Astrocyte of the cerebellum (primary cell): Measurements from ENCODE around the gene EDNRB.

Experiments
- DNase-seq: peaks from one replicate; pipeline ENCODE4 v3.0.0-alpha.2; 2011; ENCODE audit warnings: low read depth
- H3K4me3 ChIP-seq: 2 replicates; pipeline ENCODE4 v1.5.1; 2011; ENCODE audit warnings: mild to moderate bottlenecking, low read depth, low read length, moderate library complexity
- in situ Hi-C: cut with HindIII; loops from 2 replicates; pipeline ENCODE4 v1.10.0; 2017; ENCODE audit warnings: low sequenced_read_pairs
- TF ChIP-seq, protein P1 (sequence below): IDR thresholded peaks from 2 replicates; pipeline ENCODE4 v1.5.1; 2012; ENCODE audit warnings: low read length, low read depth, moderate library complexity, mild to moderate bottlenecking; ENCODE audit errors: missing control alignments

EDNRB gene

DNA sequence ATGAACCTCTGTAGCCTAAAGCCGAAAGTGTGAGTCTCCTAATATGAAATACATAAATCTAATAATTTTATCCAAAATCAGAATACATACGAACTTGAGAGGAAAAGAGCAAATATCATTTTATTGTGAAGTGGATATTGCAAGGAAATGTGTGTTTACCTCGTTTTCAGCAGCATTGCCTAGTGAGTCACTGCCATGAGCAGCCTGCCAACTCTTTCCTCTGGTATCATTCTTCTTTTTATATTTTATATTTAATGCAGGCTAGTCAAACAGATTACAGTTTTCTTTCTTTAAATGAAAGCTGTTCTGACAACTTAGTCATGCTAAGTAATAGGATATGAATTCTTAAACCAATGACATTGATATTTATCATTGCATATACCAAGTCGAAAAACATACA lies 44.2 kb downstream of the EDNRB start:
- no peak overlapping the region for H3K4me3 ChIP-seq

DNA sequence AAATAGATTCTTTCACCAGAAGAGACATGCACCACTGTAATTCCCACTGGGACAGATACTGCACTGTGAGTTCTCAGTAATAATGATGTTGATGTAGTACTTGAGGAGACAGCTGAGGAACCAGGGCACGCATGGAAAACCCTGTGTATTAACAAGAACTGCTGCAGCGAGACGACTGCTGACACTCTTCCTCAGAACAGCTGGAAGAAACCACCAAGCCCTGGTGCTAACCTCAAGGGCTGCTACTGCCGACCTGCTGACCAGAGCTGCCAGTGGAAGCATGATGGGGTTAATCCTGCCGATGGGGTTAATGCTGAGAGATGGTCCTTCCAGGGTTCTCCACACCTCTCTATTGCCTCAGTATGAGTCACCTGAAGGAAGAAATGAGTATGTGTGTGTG lies 45.6 kb downstream of the EDNRB start:
- in situ Hi-C loops: no loop called here
- no peak overlapping the region for H3K4me3 ChIP-seq
- DNase-seq: no peak
- TF ChIP-seq, protein P1, sequence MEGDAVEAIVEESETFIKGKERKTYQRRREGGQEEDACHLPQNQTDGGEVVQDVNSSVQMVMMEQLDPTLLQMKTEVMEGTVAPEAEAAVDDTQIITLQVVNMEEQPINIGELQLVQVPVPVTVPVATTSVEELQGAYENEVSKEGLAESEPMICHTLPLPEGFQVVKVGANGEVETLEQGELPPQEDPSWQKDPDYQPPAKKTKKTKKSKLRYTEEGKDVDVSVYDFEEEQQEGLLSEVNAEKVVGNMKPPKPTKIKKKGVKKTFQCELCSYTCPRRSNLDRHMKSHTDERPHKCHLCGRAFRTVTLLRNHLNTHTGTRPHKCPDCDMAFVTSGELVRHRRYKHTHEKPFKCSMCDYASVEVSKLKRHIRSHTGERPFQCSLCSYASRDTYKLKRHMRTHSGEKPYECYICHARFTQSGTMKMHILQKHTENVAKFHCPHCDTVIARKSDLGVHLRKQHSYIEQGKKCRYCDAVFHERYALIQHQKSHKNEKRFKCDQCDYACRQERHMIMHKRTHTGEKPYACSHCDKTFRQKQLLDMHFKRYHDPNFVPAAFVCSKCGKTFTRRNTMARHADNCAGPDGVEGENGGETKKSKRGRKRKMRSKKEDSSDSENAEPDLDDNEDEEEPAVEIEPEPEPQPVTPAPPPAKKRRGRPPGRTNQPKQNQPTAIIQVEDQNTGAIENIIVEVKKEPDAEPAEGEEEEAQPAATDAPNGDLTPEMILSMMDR: no peak

More for the DNA sequence above, 44.2 kb downstream of the EDNRB start:
- in situ Hi-C loops: no loop called here
- TF ChIP-seq, protein P1: no peak
- peak; percentile 15 for DNase-seq

DNA sequence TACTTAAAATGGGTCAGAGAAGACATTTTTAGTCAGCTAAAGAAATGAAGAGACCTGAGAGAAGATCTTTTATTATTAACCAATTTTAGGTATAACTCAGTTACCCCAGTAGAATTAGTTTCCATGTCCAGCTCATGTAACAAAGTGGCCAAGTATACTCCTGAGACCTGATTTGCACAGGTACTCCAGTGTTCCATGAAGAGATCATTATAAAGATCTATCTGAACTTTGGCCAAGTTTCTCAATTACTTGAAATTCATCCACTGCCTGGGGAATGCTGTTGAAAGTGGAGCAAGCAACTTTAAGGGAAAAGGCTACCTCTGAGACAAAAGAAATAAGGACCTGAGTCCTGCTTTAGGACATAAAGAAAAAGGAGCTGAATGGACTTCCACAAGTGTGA lies 47.0 kb downstream of the EDNRB start:
- TF ChIP-seq, protein P1: no peak
- in situ Hi-C loops: no loop called here
- H3K4me3 ChIP-seq: no peak overlapping the region
- no peak for DNase-seq

DNA sequence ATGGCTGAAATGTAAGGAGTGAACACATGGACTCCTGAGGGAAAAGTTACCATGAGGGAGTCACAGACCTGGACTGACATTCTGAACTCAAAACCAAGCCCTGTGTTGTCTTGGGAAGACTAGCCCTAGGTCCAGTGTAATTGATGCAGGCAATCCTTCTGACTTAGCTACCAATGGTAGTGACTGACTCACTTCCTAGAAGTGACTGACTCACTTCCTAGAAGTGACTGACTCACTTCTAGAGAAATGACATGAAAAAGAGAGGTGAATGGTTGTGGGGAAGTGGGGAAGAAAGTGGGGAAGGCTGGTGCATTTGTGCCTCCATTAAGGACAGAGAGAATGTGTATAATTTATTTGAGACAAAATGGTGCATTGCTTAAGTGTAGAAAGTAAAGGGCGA lies 49.9 kb downstream of the EDNRB start:
- in situ Hi-C loops: no loop called here
- no peak overlapping the region for H3K4me3 ChIP-seq
- no peak for DNase-seq
- TF ChIP-seq, protein P1: no peak

DNA sequence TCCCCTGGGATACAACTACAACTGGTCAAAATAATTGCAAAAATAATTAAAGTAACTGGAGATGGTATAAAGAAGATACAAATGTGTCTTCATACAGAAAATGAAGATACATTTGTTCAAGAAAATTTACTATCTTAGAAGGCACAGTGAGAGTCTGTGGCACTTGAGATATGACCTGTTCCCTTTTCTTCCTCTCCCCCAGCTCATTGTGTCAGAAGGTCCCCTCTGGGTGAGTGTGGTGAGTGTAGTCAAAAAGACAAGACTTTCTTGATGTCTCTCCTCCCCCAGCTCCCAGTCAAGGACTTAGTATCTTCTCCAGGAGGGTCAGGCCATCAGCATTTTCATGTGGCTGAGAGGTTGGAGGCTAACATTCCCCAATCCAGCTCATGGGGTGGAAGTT lies 51.7 kb downstream of the EDNRB start:
- TF ChIP-seq, protein P1: no peak
- in situ Hi-C loops: no loop called here
- H3K4me3 ChIP-seq: no peak overlapping the region
- DNase-seq: no peak

DNA sequence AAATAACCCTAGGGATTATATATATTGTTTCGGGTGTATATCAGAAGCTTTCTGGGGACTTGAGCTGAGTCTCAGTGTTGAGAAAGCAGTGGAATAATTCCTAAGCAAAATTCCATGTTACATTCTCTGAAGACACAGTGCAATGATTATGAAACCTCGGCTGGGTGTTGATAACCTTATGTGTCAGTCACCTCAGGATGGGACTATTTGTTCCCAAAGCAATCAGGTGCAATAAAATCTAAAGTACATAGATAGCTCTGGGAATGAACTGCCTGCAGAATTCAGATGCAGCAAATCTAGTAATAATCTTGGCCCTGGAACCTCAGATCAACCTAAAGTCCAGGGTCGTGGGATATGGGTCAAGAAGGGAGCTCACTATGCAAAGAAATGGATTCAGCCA lies 53.0 kb downstream of the EDNRB start:
- no peak overlapping the region for H3K4me3 ChIP-seq
- TF ChIP-seq, protein P1: no peak
- no peak for DNase-seq
- in situ Hi-C loops: no loop called here

DNA sequence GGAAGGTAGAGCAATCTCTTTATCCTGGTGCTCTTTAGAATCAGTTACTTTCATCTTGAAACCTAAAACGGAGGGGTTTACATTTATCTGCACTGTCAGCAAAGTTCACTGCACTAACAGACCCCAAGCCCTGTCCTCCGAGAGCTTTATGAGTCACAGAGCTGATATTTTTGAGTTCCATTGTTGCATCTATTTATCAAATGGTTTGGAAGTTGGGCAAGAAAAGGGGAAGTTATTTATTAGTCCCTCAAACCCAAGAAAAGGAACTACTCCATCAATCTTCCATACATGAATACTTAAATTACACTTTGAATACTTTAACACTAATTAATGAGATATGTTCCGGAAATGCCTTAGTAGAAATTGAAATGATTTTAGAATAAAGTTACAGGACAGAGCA lies 55.5 kb downstream of the EDNRB start:
- H3K4me3 ChIP-seq: no peak overlapping the region
- no peak for DNase-seq
- TF ChIP-seq, protein P1: no peak
- in situ Hi-C loops: no loop called here
